Fibroblast of villous mesenchyme (primary cell): ENCODE data around the gene MSX1. TPM values are rescaled to one million over a fixed set of nuclear protein-coding genes. Genes with fewer than 3 reads are reported as not detected.

ENCODE experiments used
- DNase-seq: peaks from one replicate; pipeline ENCODE4 v3.0.0-alpha.2; 2010; ENCODE audit warnings: low read depth
- H3K4me3 ChIP-seq: 2 replicates; pipeline ENCODE4 v1.5.1; 2011; ENCODE audit warnings: low read depth, mild to moderate bottlenecking, low read length
- total RNA-seq: library from RNA; depleted of rRNA; stranded (reverse); fragments of >200 nt; gene quantifications from 2 replicates; pipeline ENCODE4 v1.2.3, GENCODE V29; 2012
- TF ChIP-seq, protein P1 (sequence below): IDR thresholded peaks from 2 replicates; pipeline ENCODE4 v1.5.1; 2012; ENCODE audit warnings: low read depth, mild to moderate bottlenecking, low read length; ENCODE audit not compliant: insufficient read depth

Gene MSX1
- total RNA-seq, 1 donor: 4.3 TPM

DNA sequence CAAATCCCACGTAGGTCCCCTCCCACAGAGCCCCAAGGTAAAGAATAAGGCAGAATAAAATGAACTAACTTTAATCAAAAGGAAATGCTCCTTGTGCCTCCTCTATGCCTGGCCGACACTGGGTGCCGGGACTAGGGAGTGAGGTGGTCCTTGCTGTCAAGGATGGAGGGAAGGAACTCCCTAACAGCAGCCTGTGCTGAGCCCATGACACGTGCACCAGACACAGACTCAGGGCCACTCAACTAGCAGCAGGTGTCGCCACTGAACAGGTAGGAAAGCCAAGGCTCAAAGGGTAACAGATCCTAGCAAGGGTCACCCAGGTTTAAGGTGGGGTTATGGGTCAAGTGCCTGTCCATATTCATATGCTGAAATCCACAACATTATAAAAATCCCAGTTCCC is 29.2 kb downstream of the MSX1 start:
- TF ChIP-seq, protein P1, sequence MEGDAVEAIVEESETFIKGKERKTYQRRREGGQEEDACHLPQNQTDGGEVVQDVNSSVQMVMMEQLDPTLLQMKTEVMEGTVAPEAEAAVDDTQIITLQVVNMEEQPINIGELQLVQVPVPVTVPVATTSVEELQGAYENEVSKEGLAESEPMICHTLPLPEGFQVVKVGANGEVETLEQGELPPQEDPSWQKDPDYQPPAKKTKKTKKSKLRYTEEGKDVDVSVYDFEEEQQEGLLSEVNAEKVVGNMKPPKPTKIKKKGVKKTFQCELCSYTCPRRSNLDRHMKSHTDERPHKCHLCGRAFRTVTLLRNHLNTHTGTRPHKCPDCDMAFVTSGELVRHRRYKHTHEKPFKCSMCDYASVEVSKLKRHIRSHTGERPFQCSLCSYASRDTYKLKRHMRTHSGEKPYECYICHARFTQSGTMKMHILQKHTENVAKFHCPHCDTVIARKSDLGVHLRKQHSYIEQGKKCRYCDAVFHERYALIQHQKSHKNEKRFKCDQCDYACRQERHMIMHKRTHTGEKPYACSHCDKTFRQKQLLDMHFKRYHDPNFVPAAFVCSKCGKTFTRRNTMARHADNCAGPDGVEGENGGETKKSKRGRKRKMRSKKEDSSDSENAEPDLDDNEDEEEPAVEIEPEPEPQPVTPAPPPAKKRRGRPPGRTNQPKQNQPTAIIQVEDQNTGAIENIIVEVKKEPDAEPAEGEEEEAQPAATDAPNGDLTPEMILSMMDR: no peak

DNA sequence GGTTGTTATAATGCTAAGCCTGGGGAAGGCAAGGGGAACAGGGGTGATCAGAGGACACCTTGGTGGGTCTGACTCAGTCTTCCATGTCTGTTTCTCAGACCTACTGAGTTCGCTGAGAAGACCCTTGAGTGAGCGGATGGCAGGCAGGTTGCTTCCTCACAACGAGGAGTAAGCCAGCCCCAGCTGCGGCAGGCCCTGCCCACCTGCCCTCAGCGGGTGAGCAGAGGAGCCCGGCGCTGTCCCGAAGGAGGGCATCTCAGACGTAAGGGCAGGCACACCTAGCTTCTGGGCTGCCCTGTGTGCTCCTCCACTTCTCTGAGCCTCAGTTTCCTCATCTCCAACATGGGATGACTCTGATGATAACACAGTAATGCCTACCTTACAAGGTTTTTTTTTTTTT is 30.3 kb downstream of the MSX1 start:
- H3K4me3 ChIP-seq: no peak overlapping the region
- DNase-seq: no peak
- TF ChIP-seq, protein P1: no peak

More for the DNA sequence above, 29.2 kb downstream of the MSX1 start:
- H3K4me3 ChIP-seq: no peak overlapping the region
- no peak for DNase-seq

DNA sequence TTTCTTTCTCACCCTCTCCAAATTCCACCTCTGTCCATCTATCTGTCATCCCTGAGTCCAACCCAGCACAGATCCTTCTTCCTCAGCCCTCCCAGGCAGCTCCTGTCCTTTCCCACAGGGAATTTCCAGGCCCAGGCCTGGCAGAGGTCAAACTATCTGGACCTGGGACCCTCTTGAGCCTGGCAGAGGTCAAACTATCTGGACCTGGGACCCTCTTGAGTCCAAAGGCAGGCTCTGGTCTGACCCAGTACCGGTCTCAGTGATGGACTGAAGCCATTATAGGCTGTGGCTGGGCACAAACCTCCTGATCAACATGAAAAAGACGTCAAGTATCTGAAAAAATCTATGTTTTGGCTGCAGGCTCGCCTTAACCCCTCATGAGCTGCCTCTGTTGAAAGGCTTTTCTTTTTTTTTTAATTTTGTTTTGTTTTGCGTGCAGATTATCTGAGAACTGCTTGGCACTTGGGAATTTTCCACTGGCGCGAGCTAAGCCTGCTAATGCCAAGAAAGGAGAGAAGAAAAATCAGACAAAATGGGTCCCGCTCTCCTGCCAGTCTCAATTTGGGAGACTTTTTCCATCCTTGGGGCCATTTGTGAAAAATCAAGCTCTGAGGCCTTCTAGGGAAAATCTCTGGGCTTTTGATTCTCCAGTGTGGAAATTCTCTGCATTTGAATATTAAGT is 31.2 kb downstream of the MSX1 start:
- TF ChIP-seq, protein P1: no peak

DNA sequence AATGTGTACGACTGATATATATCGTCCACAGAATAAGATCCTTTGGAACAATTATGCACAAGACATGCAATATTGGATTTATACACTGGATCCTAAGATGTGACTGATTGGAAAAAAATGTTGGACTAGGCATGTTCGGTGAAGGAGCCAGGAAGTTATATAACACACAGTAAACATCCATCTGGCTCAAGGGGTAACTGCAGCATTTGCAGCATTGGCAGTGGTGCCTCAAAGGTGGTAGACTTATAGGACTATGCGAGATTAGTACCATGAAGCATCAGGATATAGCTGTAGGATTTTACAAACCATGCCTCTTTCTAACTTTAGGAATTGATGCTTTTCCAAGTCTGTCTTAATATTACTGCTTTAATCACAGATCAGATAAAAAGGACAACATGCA is 34.3 kb downstream of the MSX1 start:
- no peak overlapping the region for H3K4me3 ChIP-seq
- no peak for DNase-seq
- TF ChIP-seq, protein P1: no peak

More for the DNA sequence above, 31.2 kb downstream of the MSX1 start:
- no peak overlapping the region for H3K4me3 ChIP-seq
- DNase-seq: no peak

DNA sequence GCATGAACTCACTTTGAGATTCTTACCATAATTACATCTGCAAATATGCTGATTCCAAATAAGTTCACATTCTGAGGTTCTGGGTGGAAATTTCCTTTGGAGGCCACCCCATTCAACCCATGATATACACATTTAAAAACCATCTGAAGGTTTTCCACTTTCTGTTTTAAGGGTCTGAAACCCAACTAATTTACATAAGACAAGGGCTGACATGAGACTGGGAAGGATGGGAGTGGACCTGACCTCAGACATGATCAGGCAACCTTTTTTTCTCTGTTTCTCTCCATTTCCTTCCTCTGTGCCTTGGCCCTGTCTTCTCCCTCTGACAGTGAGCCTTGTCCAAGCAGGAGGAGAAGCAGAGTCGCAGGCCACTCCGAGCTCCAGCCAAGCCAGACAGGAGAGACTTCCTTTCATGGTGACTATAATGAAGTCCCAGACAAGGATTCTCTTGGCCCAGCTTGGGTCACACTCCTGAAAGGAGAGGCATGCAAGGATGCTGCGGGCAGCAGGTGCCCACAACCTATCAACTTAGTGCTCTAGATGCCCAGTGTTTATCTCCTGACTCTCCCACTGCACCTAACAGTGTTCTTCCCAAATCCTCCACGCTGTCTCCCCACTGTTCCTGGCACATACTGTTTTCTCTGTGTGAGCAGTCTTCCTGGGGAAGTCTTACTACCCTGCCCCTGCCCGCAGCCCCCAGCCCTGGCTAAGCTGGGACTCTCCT is 39.9 kb downstream of the MSX1 start:
- no peak for DNase-seq
- TF ChIP-seq, protein P1: no peak
- no peak overlapping the region for H3K4me3 ChIP-seq

DNA sequence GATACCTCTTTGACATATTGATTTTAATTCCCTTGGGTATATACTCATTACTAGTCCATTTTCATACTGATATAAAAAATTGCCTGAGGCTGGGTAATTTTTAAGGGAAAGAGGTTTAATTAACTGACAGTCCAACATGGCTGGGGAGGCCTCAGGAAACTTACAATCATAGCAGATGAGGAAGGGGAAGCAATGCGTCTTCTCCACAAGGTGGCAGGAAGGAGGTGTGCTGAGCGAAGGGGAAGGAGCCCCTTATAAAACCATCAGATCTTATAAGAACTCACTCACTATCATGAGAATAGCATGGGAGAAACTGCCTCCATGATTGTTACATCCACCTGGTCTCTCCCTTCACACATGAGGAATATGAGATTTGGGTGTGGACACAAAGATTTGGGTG is 42.4 kb downstream of the MSX1 start:
- DNase-seq: no peak
- TF ChIP-seq, protein P1: no peak

More for the DNA sequence above, 42.4 kb downstream of the MSX1 start:
- no peak overlapping the region for H3K4me3 ChIP-seq
